GM19395 (cell line): Measurements from ENCODE around the gene GPR4.

ENCODE experiments used
- ATAC-seq: cut with Tn5 transposase; IDR thresholded peaks from one replicate; pipeline ENCODE4 v1.9.1; 2021; ENCODE audit warnings: mild to moderate bottlenecking, moderate library complexity; ENCODE audit not compliant: unreplicated experiment

GPR4 gene

GRCh38 chr19:45556835-45557234 lies 45.2 kb downstream of the GPR4 start:
- ATAC-seq: no peak

GRCh38 chr19:45554481-45554880 lies 47.5 kb downstream of the GPR4 start:
- ATAC-seq: no peak

DNA sequence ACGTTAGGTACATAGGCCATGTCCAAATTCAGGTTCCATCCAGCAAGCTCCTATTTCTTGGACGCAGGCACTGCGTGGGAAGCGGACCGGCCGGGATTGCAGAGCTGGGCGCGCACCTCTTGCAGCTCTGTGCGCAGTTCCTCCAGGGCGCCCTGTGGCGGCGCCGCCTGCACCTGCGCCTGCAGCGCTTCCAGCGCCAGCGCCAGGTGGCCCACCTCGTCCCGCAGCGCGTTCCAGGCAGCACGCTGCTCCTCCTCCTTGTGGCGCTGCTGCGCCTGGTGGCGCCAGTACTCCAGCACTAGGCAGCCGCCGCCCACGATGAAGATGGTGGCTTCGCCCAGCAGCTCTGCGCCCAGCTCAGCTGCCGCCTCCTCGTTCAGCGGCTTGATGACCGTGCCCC lies 48.5 kb downstream of the GPR4 start:
- ATAC-seq: no peak

DNA sequence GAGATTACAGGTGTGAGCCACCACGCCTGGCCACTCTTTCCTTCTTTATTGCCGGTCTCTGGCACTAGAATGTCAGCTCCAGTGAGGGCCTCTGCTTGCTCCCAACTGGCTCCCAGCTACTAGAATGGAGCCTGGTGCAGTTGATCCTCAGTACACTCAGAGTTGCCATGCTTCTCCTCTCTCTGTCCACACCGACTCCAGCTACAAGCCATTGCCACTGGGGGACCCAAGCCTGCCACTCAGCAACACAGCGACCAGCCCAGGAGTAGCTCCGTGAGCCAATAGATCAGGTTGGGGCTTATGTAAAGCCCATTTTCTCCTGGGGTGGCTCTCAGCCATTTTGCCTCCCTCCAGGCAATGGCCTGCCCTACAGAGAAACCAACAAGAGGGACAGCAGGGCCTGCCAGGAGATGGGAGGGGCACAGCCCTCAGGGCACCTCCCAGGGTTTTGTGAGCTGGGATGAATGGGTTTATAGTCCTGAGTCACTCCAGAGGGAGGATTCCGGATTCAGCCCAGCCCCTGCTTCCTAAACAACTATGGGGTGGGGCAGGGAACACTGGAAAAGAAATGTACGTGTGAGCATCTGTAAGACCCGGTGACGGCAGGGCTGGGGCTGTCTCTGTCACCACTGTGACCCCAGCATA lies 53.9 kb downstream of the GPR4 start:
- ATAC-seq: no peak

DNA sequence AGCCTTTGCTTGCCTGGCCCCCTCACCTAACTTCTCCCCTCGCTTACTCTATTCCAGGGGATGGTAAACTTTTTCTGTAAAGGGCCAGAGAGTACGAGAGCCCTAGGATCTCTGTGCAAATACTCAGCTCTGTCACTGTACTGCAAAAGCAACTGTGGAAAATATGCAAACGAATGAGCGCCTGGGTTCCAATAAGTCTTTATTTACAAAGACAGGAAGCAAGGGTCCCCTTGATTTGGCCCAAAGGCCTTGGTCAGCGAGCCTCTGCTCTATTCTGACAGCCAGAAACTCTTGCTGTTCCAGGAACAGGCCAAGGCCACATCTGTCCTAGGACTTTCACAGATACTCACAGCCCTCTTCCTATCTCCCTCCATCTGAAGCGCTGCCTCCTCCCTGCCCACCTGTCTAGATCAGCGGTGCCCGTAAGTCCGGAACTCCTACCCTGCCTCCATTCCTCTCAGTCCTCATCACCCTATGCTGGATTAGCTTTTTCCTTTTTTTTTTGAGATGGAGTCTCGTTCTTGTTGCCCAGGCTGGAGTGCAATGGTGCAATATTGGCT lies 54.7 kb downstream of the GPR4 start:
- no peak for ATAC-seq

GRCh38 chr19:45542234-45542668 lies 59.8 kb downstream of the GPR4 start:
- no peak for ATAC-seq
